Ishikawa (cell line): ENCODE results near the gene DCANP1.

ENCODE experiments used
- CEBPB ChIP-seq: IDR thresholded peaks from 2 replicates; pipeline ENCODE4 v1.6.1; 2012
- CREB1 ChIP-seq: IDR thresholded peaks from 2 replicates; pipeline ENCODE4 v1.6.1; 2012; ENCODE audit warnings: low read depth
- EGR1 ChIP-seq: IDR thresholded peaks from 2 replicates; pipeline ENCODE4 v1.6.1; 2012
- EP300 ChIP-seq: IDR thresholded peaks from 2 replicates; pipeline ENCODE4 v1.6.1; 2012; ENCODE audit warnings: borderline replicate concordance
- FOXM1 ChIP-seq: IDR thresholded peaks from 2 replicates; pipeline ENCODE4 v1.6.1; 2012; ENCODE audit warnings: low read depth, borderline replicate concordance
- MAX ChIP-seq: IDR thresholded peaks from 2 replicates; pipeline ENCODE4 v1.6.1; 2012
- NFIC ChIP-seq: IDR thresholded peaks from 2 replicates; pipeline ENCODE4 v1.6.1; 2012
- RAD21 ChIP-seq: IDR thresholded peaks from 2 replicates; pipeline ENCODE4 v1.6.1; 2012; ENCODE audit warnings: low read depth
- TAF1 ChIP-seq: IDR thresholded peaks from 2 replicates; pipeline ENCODE4 v1.6.1; 2012; ENCODE audit warnings: low read depth, mild to moderate bottlenecking
- TF ChIP-seq, protein P1 (sequence below): IDR thresholded peaks from 2 replicates; pipeline ENCODE4 v1.6.1; 2012; ENCODE audit warnings: low read depth, mild to moderate bottlenecking

GRCh38 chr5:135432113-135432512 lies 15.0 kb downstream of the DCANP1 start:
- TF ChIP-seq EP300 (no peak), CREB1 (no peak), EGR1 (no peak), RAD21 (no peak), TAF1 (no peak), MAX (no peak), FOXM1 (no peak), NFIC (no peak), CEBPB (no peak)
- TF ChIP-seq, protein P1, sequence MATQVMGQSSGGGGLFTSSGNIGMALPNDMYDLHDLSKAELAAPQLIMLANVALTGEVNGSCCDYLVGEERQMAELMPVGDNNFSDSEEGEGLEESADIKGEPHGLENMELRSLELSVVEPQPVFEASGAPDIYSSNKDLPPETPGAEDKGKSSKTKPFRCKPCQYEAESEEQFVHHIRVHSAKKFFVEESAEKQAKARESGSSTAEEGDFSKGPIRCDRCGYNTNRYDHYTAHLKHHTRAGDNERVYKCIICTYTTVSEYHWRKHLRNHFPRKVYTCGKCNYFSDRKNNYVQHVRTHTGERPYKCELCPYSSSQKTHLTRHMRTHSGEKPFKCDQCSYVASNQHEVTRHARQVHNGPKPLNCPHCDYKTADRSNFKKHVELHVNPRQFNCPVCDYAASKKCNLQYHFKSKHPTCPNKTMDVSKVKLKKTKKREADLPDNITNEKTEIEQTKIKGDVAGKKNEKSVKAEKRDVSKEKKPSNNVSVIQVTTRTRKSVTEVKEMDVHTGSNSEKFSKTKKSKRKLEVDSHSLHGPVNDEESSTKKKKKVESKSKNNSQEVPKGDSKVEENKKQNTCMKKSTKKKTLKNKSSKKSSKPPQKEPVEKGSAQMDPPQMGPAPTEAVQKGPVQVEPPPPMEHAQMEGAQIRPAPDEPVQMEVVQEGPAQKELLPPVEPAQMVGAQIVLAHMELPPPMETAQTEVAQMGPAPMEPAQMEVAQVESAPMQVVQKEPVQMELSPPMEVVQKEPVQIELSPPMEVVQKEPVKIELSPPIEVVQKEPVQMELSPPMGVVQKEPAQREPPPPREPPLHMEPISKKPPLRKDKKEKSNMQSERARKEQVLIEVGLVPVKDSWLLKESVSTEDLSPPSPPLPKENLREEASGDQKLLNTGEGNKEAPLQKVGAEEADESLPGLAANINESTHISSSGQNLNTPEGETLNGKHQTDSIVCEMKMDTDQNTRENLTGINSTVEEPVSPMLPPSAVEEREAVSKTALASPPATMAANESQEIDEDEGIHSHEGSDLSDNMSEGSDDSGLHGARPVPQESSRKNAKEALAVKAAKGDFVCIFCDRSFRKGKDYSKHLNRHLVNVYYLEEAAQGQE: no peak
